GM18858 (cell line): ENCODE data around the gene CST9.

Experiments used
- ATAC-seq: cut with Tn5 transposase; IDR thresholded peaks from one replicate; pipeline ENCODE4 v1.9.1; 2021; ENCODE audit not compliant: unreplicated experiment

The CST9 gene

GRCh38 chr20:23554401-23554800 lies 51.3 kb downstream of the CST9 start:
- ATAC-seq = no peak
